Thyroid gland (tissue), 4 donors: ENCODE results near the gene BRD4.

Experiments
- POLR2A ChIP-seq, 2 donors: fragments of 450-650 bp; IDR thresholded peaks; one replicate each; pipeline ENCODE4 v1.6.1; 2017; ENCODE audit warnings: antibody characterized with exemption in 2 of 2, mild to moderate bottlenecking in 2 of 2, moderate library complexity in 1 of 2
- TF ChIP-seq, protein P1 (sequence below), 6 experiments: fragments of 200-600 bp in 3 of 6; fragments of 450-650 bp in 3 of 6; sonication (generic) in 3 of 6; IDR thresholded peaks; one replicate each; pipeline ENCODE4 v1.5.1; 2016 to 2019; ENCODE audit warnings: antibody characterized with exemption in 6 of 6, mild to moderate bottlenecking in 2 of 6, inconsistent platforms in 1 of 6, moderate library complexity in 1 of 6

DNA sequence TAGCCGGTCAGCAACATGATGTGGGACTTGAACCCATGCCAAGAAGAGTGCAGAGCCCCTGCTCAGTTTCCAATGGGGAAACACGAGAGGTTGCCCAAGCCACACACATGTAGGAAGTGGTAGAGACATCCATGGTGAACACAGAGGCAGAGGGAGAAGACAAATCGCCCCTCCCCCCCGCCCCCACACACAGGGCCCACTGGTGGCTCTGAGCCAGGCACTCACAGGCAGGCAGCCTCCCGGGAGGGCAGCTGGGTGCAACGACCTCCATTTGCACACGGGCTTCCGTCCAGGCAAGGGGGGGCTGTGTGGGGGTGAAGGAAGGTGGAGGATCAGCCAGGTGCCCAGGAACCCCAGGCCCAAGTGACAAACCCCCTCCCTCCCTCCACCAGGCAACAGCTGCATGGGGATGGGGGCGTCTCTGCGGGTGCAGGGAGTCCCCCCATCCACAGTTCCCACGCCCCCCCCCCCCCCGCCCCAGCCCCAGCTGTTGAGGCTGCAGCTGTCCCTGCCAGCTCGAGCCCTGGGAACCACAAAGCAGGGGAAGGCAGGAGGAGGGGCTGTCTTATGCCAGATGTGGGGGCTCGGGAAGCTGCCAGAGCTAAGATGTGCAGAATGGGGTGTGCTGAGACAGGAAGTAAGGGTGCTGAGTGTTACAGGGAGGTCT, 134.9 kb downstream of the BRD4 start:
- TF ChIP-seq, protein P1, sequence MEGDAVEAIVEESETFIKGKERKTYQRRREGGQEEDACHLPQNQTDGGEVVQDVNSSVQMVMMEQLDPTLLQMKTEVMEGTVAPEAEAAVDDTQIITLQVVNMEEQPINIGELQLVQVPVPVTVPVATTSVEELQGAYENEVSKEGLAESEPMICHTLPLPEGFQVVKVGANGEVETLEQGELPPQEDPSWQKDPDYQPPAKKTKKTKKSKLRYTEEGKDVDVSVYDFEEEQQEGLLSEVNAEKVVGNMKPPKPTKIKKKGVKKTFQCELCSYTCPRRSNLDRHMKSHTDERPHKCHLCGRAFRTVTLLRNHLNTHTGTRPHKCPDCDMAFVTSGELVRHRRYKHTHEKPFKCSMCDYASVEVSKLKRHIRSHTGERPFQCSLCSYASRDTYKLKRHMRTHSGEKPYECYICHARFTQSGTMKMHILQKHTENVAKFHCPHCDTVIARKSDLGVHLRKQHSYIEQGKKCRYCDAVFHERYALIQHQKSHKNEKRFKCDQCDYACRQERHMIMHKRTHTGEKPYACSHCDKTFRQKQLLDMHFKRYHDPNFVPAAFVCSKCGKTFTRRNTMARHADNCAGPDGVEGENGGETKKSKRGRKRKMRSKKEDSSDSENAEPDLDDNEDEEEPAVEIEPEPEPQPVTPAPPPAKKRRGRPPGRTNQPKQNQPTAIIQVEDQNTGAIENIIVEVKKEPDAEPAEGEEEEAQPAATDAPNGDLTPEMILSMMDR (IDR thresholded peaks at IDR 0.05): no peak
- no peak for TF ChIP-seq POLR2A (IDR thresholded peaks at IDR 0.05)
